Activated effector memory CD4-positive, alpha-beta T cell treated with anti-CD3 and anti-CD28 coated beads, Interleukin-2, amount 50 U/mL, for 16 hours (primary cell): ENCODE results near the gene CXADR.
A peak's percentile ranks its signal among the peaks of the same experiment; 100 is the strongest.
"Not testable (repeated sequence)": the region's sequence is repeated elsewhere in the genome, so short reads cannot be mapped to it uniquely, and the experiment has no call there.

Experiments used
- DNase-seq: peaks from one replicate; pipeline ENCODE4 v3.0.0-alpha.2; 2020

CXADR gene

DNA sequence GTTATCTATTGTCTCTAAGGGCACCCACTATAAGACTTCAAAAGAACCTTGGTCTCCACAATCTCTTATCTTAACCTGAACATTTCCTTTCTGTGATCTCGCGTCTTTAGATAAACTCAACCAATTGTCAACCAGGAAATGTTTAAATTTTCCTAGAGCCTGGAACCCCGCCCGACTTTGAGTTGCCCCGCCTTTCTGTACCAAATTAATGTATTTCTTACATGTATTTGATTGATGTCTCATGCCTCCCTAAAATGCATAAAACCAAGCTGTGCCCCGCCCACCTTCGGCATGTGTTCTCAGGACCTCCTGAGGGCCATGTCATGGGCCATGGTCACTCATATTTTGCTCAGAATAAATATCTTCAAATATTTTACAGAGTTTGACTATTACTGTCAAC is 5.9 kb upstream of the CXADR start:
- no peak for DNase-seq

DNA sequence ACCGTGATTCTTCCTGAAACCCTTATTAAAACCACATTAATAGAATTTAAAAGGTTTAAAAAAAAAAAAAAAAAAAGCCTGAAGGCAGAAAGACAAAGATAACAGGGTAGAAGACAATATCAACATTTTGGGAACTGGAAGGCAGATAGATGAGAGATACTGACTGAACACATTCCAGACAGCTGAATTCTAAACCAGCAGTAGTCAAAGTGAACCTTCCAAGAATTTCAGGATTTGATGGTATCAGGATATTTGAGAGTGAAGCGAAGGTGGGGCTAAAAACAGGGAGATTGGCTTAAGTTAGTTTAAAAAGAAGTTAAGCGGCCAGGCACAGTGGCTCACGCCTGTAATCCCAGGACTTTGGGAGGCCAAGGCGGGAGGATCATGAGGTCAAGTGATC is 5.3 kb upstream of the CXADR start:
- no peak for DNase-seq

DNA sequence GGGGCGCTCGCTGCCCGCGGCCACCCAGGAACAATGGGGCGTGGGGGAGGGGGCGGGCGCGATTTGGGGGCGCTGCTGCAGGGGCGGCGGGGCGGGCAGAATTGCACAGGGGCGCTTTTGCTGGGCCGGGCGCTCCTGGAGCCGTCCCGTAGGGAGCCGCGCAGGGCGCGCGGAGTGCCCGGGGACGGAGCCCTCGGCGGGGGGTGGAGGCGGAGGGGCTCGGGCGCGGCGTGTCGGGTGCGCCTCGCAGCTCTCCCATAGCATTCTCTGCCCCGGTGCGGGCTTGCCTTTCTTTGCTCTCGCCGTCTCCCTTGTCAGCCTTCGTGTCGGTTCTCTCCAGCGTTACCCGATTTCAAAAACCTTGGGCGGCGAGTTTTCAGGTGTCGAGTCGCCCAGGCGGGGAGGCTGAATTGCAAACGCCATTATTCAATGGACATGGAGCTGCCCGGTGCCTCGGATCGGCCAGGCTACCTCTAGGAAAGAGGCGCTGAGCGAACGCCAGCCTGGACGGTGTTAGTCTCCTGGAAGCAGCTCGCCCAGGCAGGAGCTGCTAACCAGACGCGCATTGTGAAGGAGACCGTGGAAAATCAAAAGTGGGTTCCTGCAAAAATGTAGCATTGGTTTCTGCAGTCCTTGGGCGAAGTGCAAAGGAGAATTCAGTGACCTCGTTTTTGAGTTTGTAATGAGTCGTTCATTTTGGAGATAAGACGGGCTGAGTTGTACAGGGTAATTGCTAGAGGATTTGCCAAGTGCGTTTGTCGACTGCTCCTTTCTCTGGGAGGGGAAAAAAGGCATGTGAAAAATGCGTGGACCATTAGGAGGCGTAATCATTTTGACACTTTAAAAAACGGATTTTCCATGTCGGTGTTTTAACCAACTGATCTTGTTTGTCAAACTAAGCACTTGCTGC is 626 bp downstream of the CXADR start:
- DNase-seq: peak; percentile 66

DNA sequence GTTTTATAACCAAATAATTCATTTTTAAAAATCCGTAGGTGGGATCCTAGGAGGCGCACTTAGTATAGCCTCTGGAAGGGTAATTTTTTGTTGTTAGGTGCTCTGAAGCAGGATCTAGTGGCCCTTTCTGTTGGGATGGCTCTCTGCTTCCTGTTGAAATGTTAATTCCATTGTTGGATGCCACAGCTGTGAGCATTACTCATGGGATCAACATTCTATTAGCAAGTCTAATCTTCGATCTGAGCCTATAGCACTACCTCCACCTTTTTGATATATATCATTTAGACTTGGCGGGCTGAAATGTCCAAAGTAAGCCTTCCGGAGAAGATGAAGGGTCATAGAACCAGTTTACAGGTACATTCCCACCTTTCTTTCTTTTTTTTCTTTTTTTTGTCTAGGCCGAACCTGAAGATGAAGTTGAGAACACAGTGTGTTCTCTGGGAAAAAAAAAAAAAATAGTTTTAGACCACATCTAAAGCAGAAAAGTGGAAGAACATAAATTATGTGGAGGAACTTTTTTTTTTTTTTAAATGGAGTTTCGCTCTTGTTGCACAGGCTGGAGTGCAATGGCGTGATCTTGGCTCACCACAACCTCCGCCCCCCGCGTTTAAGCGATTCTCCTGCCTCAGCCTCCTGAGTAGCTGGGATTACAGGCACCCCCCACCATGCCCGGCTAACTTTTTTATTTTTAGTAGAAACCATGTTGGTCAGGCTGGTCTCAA is 1.4 kb downstream of the CXADR start:
- no peak for DNase-seq

DNA sequence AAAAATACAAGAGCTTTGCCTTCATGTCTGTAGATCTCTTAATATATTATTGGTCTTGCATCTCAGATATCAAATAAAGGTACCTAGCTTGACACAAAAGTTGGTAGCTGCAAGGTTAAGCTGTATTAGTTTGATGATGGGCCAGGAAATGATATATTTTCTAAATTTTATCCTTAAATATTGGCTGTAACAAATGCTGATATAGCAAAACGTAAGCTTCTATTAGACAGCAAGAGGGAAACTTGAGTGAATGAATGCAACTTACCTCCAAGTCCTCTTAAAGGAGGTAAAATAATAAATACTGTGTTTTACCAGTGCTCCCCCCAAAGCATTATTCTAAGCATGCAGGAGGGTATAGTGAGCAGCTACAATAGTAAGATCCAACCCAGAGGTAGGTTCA is 4.2 kb downstream of the CXADR start:
- DNase-seq: not testable (repeated sequence)

DNA sequence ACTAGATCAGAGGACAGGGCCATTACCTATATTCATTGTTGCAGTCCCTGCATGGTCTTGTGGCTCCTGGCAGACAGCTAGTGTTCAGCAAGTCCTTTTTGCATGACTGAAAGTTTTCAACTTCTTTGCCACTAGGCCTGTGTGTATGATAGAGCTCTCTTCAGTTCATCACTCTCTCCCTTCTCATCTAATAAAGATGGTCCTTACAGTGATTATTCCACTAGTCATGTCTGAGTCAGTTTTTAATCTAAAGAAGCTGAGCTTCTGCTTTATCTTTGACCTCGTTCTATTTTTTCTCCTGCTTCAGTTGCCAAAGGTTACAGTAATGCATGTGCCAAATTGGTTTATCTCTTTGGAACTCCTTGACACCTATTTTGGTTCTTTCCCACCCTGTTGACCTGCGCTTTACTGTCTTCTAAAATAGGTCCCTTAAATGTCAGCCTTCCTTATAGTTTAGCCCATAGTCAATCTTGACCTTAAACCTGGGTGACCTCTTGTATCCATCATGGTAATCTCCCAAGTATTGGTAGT is 6.4 kb downstream of the CXADR start:
- no peak for DNase-seq

DNA sequence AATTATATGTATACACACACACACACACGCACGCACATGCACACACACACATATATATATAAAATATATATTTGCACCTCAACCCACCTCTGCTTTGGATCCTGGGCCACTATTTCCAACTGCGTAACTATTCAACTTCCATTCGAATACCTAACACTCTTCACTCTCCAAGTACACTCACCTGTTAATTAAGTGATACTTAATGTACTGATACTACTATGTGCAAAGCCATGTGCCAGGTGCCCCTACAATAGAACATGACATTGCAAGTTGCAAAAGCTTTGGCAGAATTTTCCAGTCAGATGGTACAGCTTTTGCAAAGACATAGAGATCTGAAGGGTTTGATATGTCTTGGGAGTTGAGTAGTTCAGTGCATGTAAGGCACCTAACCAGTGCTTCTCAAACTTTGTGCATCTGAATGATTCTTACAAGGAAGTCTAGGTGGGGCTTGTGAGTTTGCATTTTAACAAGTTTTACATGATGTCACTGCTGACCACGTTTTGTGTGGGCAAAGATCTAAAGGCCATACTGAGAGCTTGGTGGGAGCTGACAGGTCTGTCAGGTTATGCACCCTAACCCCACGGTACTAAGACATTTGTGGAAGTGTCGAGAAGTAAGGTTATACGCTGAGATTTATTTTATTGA is 7.2 kb downstream of the CXADR start:
- no peak for DNase-seq

DNA sequence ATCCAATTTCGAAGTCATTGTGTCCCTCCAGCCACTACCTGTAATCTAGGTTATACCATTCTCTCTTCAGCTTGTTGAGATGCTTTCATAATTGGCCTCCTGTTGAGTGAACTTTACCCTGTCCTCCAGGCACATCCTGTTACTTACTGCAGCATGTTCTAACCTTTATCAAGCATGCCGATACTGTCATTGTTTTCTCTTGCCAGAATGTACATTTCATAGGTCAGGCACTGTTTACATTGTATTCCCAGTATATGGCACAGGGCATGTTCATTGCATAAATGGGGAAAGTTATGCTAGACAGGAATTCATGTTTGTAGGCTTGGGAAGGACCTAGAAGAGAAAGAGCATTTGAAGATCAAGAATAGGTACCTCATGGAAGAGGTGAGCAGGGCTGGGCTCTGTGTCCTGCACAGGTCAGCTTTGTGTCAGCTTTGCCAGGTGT is 10.2 kb downstream of the CXADR start:
- DNase-seq: no peak

DNA sequence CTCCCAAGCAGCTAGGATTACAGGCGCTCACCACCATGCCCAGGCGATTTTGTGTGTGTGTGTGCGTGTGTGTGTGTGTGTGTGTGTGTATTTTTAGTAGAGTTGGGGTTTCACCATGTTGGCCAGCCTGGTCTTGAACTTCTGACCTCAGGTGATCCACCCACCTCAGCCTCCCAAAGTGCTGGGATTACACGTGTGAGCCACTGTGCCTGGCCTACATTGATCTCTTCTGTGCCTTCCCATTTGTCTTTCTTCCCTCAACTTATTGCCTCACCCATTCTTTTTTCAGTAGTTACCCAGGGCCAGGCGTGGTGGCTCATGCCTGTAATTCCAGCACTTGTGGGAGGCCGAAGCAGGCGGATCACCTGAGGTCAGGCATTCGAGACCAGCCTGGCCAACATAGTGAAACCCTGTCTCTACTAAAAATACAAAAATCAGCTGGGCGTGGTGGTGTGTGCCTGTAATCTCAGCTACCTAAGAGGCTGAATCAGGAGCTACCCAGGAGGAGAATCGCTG is 11.2 kb downstream of the CXADR start:
- not testable (repeated sequence) for DNase-seq

DNA sequence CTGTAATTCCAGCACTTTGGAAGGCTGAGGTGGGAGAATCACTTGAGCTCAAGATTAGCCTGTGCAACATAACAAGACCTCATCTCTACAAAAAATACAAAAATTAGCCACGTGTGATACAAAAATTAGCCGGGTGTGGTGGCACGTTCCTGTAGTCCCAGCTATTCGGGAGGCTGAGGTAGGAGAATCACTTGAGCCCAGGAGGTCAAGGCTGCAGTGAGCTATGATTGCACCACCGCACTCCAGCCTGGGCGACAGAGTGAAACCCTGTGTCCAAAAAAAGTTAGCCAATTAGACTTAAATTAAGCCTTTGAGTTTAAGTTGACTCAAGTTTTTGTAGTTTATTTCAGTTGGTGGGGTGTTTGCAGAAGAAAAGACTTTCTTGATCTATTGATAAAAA is 11.8 kb downstream of the CXADR start:
- no peak for DNase-seq

DNA sequence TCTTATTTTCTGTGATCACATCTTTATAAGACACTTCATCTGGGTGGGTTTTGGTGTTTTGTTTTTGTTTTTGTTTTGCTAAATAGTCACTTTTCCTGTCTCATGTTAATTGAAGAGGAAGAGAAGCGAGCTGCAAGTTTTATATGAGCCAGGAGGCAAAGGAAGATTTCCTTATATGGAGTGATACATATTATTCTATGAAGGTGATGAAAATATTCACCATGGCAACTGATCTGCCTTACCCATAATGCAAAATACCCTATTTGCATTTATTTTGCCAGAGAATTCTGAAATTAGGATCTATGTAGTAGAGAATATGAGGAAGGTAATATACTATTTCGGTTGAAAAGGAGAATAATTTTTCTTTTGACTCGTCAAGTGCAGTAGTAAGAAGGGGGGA is 13.9 kb downstream of the CXADR start:
- no peak for DNase-seq

DNA sequence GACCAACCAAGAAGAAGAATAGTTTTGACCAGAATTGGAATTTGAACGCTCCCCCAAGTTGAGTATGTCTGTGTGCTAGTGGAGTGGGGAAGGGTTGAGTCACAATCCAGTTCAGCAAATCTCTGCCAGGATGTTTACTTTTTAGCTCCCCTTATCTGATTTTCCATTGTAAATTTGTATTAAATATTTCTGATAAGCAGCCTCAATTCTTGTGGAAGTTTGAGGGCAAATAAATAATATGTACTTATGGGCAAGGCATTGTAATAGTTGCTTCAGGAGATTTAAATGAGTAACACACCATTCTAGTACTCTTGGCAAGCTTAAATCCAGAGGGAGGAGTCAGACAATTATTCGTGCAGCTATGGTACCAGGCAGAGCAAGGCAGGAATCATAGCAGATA is 14.4 kb downstream of the CXADR start:
- no peak for DNase-seq

DNA sequence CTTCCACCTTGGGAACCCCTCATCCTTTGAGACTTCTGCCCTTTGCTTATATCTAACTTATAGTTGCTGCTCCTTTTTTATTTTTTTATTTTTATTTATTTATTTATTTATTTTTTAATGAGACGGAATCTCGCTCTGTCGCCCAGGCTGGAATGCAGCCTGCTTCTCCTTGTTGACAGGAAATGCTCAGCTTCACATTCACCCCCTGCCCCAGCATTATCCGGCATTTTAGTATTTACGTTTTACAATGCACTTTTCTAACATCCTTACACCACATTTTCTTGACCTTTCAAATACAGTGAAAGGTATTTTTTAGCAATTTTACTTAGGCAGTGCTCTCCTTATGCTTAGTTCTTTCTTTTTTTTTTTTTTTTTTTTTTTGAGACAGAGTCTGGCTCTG is 14.9 kb downstream of the CXADR start:
- DNase-seq: no peak

DNA sequence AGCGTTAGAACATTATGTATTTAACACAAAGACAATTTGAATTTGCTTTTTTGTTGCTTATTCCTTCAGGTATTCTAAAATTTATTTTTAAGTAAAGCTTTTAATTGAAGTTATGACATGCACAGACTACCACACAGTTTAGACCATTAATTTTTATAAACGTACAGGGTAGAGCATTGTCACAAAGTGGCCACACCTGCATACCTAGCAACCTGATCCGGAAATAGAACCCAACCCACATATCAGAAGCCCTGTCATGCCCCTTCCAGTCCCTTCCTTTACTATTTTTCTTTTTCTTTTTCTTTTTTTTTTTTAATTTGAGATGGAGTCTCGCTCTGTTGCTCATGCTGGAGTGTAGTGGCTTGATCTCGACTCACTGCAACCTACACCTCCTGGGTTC is 16.8 kb downstream of the CXADR start:
- DNase-seq: no peak

DNA sequence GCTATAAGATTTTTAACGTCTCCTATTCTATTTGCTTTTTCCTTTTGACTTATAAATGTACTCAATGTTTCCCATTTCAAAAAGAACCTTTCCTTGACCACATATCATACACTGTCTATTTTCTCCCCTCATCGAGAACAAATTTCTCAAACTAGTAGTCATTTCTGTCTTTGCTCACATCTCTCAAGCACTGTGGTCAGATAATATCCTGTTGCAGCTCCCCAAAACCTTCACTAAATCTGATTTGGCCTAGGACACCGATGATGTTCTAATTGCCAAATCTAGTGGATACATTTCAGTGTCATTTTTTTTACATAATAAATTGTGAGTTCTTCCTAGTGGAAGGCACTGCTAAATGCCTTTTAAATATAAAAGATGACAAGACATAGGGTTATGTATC is 19.4 kb downstream of the CXADR start:
- no peak for DNase-seq

DNA sequence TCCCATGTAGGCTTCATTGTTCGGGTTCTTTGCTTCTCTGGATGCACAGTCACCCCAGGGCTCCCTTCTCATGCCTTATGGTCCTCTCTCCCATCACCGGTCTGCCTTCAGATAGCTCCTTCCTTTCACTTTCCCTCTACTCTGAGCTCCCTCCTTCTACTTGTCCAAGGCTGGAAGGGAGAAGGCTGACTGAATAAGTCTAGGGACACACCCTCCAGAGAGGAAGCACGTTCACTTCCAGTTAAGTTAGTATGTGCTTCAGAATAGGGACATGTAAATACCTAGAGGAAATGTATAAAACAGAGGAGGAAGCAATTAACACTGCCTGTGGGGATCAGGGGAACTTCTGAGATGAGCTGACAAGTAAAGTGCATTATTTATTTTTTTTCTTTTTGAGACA is 23.5 kb downstream of the CXADR start:
- DNase-seq: no peak

DNA sequence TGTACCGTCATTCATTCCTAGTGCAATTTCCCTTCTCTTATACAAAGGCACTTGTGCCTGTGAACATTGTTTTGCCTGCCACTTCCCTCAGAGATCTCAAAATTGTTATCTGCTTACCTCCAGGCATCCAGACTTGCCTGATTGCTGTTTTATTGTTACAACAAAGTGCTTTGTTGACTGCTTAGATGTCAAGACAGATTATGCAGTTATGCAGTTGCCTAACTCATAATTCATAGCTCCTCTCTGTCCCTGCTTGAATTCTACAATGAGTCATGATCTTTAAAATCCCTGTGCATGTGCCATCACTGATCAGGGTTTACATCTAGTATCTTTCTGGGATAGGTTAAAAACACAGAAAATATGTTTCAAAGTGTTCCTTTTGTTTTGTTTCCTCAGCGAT is 24.5 kb downstream of the CXADR start:
- DNase-seq: no peak

DNA sequence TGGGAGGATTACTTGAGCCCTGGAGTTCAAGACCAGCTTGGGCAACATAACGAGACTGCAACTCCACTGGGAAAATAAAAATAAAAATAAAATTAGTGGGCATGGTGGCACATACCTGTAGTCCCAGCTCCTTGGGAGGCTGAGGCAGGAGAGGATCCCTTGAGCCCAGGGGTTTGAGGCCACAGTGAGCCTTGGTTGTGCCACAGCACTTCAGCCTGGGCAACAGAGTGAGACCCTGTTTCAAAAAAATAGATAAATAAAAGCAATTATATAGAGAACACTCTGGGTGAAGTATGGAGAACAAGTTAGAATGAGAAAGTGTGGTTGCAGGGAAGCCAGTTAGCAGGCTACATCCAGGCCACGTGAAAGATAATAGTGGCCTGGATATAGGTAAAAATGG is 25.7 kb downstream of the CXADR start:
- DNase-seq: no peak

DNA sequence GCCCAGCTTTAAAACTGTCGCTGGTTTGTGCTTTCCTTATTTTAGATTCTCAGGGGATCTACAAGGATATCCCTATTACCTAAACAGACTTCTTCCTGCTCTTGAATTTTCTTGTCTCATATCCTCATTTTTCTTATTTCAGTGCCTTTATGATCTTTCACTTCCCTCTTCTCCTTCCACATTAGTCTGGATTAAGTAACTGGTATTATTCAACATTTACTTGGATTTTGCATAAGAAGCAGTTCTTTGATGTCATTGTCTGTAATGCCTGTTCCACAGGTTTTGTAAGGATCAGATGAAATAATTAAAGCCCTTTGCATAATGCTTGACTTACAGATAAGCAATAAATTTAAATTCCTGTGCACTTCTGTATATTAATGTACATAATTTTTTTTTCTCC is 26.5 kb downstream of the CXADR start:
- no peak for DNase-seq

DNA sequence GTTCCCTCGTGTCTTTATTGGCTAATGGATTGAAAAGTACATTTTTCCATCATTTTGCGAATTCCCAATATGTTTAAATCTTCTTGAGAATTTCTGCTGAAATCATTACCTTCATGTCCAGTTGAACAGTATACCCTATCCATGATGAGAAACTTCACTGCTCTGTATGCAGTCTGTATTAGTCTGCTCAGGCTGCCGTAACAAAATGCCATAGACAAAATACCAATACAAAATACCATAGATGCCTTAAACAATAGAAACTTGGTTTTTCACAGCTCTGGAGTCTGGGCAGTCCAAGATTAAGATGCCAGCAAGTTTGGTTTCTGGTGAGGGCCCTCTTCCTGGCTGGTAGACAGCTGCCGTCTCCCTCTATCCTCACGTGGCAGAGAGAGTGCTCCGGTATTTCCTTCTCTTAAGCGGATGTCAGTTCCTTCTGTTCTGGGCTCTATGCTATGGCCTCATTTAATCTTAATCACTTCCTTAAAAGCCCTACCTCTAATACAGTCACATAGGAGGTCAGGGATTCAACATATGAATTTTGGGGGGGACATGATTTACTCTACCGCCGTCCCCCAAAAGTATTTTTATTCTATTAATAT is 27.0 kb downstream of the CXADR start:
- no peak for DNase-seq

DNA sequence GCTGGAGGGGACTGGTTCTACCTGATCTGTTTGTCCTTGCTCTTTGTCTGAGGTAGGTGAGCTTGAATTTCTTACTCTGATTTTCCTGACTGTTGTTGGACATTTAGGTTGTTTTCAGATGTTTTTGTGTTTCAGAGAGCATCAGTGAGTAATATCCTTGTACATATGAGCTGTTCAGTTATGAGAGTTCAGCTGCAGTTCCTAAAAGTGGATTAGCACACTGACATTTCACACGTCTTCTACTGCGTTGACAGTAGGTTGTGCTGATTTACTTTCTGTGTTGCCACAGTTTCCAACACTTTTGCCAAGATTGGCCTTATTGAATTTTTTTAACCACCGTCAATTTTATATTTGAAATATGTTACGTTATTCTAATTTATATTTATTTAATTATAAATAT is 27.7 kb downstream of the CXADR start:
- no peak for DNase-seq

DNA sequence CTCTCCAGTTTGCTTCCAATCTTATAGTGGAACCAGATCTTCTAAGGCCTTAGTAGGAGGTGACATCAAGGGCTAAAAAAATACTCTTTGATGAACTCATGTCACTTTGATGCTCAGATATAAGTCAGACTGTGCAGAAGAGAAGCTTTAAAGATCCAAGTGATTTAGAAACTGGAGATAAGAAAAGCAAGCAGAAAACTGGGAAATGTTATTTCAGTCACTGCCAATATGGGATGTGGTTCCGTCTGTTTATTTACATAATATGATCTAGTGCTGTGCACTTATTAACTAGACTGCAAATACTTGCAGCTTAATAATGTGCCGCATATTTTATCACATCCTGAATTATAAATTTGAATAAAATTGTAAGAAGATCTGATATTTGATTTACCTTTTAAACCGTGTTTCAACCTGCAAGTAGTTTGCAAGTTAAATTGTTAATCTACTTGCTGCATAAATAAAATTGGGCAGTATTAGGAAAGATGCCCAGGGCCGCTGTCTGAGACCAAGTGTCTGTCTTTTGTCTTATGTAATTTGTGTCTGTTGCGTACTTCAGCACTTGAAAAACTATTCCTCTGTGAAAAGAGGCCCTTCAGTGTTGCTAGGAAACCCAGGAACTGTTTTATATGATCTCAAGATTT is 29.6 kb downstream of the CXADR start:
- no peak for DNase-seq
